Suprapubic skin (tissue), 4 donors: ENCODE data around the gene REG3A.

Source experiments
- POLR2A ChIP-seq, 2 donors: fragments of 450-650 bp; IDR thresholded peaks; one replicate each; pipeline ENCODE4 v1.6.1; 2017; ENCODE audit warnings: antibody characterized with exemption in 2 of 2, mild to moderate bottlenecking in 2 of 2, moderate library complexity in 2 of 2
- POLR2AphosphoS5 ChIP-seq, 3 donors: sonication (generic); formaldehyde crosslinking; IDR thresholded peaks; one replicate each; pipeline ENCODE4 v1.6.1; 2017; ENCODE audit warnings: antibody characterized with exemption in 3 of 3
- TF ChIP-seq, protein P1 (sequence below), 2 donors: fragments of 200-600 bp in 1 of 2; fragments of 450-650 bp in 1 of 2; sonication (generic) in 1 of 2; IDR thresholded peaks; one replicate each; pipeline ENCODE4 v1.5.1; 2016 to 2019; ENCODE audit warnings: antibody characterized with exemption in 2 of 2, mild to moderate bottlenecking in 1 of 2, moderate library complexity in 1 of 2

DNA sequence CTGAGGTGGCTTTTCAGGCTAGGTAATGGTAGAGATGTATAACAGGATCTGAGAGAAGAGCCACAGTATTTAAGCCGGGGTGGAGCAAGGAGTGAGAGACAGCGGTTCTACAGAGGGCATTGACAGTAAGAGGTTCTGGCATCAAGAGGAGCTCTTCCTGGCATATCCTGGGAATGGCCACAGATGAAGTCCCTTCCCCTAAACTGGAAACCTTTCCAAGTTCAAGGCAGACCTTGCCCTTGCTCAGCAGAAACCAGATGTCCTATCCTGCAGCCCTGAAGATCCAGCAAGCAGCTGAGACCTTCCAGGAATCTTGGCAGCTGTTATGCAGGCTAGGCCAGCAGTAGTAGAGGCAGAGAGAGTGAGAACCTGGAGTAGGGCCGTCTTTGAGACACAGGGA lies 21.2 kb downstream of the REG3A start:
- TF ChIP-seq, protein P1, sequence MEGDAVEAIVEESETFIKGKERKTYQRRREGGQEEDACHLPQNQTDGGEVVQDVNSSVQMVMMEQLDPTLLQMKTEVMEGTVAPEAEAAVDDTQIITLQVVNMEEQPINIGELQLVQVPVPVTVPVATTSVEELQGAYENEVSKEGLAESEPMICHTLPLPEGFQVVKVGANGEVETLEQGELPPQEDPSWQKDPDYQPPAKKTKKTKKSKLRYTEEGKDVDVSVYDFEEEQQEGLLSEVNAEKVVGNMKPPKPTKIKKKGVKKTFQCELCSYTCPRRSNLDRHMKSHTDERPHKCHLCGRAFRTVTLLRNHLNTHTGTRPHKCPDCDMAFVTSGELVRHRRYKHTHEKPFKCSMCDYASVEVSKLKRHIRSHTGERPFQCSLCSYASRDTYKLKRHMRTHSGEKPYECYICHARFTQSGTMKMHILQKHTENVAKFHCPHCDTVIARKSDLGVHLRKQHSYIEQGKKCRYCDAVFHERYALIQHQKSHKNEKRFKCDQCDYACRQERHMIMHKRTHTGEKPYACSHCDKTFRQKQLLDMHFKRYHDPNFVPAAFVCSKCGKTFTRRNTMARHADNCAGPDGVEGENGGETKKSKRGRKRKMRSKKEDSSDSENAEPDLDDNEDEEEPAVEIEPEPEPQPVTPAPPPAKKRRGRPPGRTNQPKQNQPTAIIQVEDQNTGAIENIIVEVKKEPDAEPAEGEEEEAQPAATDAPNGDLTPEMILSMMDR (IDR thresholded peaks at IDR 0.05): no peak
- TF ChIP-seq POLR2A (IDR thresholded peaks at IDR 0.05) (no peak), POLR2AphosphoS5 (IDR thresholded peaks at IDR 0.05) (no peak)
